ENCODE results near the gene OR13D1. TPM values are rescaled to one million over a fixed set of nuclear protein-coding genes. Genes with fewer than 3 reads are reported as not detected.

Gene OR13D1
- total and polyA plus RNA-seq, 2 donors (not counting 1 experiment from before 2014, with no cell fraction given): not detected

- TF ChIP-seq CTCF (IDR thresholded peaks at IDR 0.05): peak; percentile 91
- no peak for TF ChIP-seq EZH2 (IDR thresholded peaks at IDR 0.05; ENCODE audit: borderline replicate concordance, insufficient read depth, low read depth, low read length, poor library complexity, severe bottlenecking)
- H3K27ac ChIP-seq (ENCODE audit: low read length in 2 of 2): no peak overlapping the region
- ChIA-PET CTCF (interaction anchor here (0.6 to 1.3 kb wide), 11 partner anchors 10 to 667 kb away, joined by 3 to 6 read pairs (median 4); partner anchors contain the start of gene NIPSNAP3B), POLR2A (no interaction called here)
- H3K4me3 ChIP-seq (ENCODE audit: control extremely low read depth in 1 of 5, extremely low read depth in 1 of 5, insufficient read depth in 1 of 5, low read depth in 2 of 5, low read length in 4 of 5): no peak overlapping the region
- no peak overlapping the region for H3K9ac ChIP-seq (ENCODE audit: low read length)
- H3K79me2 ChIP-seq (ENCODE audit: control insufficient read depth, insufficient read depth, low read length): peaks cover 16% of the 10 kb centered on the region
- no peaks in the 10 kb centered on the region for H3K9me3 Mint-ChIP-seq (ENCODE audit: insufficient read depth)
- H3K27ac Mint-ChIP-seq: peak overlapping the region; percentile 43
- peaks cover 15 to 20% of the 10 kb centered on the region in 2 donors for H3K4me1 ChIP-seq (ENCODE audit: control insufficient read depth in 2 of 2, insufficient read depth in 2 of 2, low read length in 2 of 2)
- DNase-seq (peak; percentile 82), ATAC-seq (ENCODE audit: low read depth) (no peak)
- H3K4me2 ChIP-seq (replicated peaks; ENCODE audit: low read depth, low read length, poor library complexity, severe bottlenecking): no peak overlapping the region
- 0% methylated on average over 1 of the region's 7 CpGs for WGBS (ENCODE audit: insufficient coverage)
- no peaks in the 10 kb centered on the region for H3K27me3 ChIP-seq (replicated peaks in 1 of 4; ENCODE audit: control extremely low read depth in 1 of 4, control insufficient read depth in 3 of 4, insufficient read depth in 4 of 4, low read length in 3 of 4)
- peaks cover 26% of the 10 kb centered on the region for H3K4me1 Mint-ChIP-seq
- intact Hi-C loops (cut with micrococcal nuclease): loop anchor here (1.0 to 10.0 kb wide), 4 partner anchors 567 to 959 kb away; partner anchors contain the start of gene FSD1L
- no peaks in the 10 kb centered on the region for H3K9me3 ChIP-seq (ENCODE audit: control extremely low read depth in 1 of 3, control insufficient read depth in 2 of 3, insufficient read depth in 1 of 3, low read length in 2 of 3)
- no peaks in the 10 kb centered on the region for H4K20me1 ChIP-seq (ENCODE audit: control insufficient read depth, insufficient read depth, low read length, poor library complexity, severe bottlenecking)
- no peaks in the 10 kb centered on the region for H3K27me3 Mint-ChIP-seq
- no peak overlapping the region for H3K4me3 Mint-ChIP-seq
- no peak overlapping the region for H2AFZ ChIP-seq (ENCODE audit: insufficient read depth, low read depth, low read length, poor library complexity, severe bottlenecking)
- H3K36me3 ChIP-seq (replicated peaks in 1 of 2; ENCODE audit: control extremely low read depth in 1 of 2, control insufficient read depth in 1 of 2, extremely low read depth in 1 of 2, insufficient read depth in 2 of 2, low read length in 1 of 2): no peaks in the 10 kb centered on the region
Observed at GRCh38 chr9:104743376-104743985, 49.2 kb downstream of the OR13D1 start.

Other genes starting within 250 kb of the OR13D1 start
- gene OR13F1, start 190.3 kb upstream of the OR13D1 start, total RNA-seq: not detected in 2 replicates
- gene OR13F1, start 190.3 kb upstream of the OR13D1 start, polyA plus RNA-seq: not detected in 2 replicates
- gene OR13C4, start 167.3 kb upstream of the OR13D1 start, total RNA-seq: not detected in 2 replicates
- not detected in 2 replicates for gene OR13C4, start 167.3 kb upstream of the OR13D1 start, polyA plus RNA-seq
- not detected in 2 replicates for gene OR13C3, start 157.7 kb upstream of the OR13D1 start, total RNA-seq
- not detected in 2 replicates for gene OR13C3, start 157.7 kb upstream of the OR13D1 start, polyA plus RNA-seq
- not detected in 2 replicates for gene OR13C8, start 125.3 kb upstream of the OR13D1 start, total RNA-seq
- gene OR13C8, start 125.3 kb upstream of the OR13D1 start, polyA plus RNA-seq: not detected in 2 replicates
- not detected in 2 replicates for gene OR13C5, start 95.1 kb upstream of the OR13D1 start, total RNA-seq
- 0.20 TPM in 1 of 2 replicates, not detected in the other for gene OR13C5, start 95.1 kb upstream of the OR13D1 start, polyA plus RNA-seq
- gene OR13C2, start 88.9 kb upstream of the OR13D1 start, total RNA-seq: not detected in 2 replicates
- gene OR13C2, start 88.9 kb upstream of the OR13D1 start, polyA plus RNA-seq: not detected in 2 replicates
- not detected in 2 replicates for gene OR13C9, start 76.3 kb upstream of the OR13D1 start, total RNA-seq
- not detected in 2 replicates for gene OR13C9, start 76.3 kb upstream of the OR13D1 start, polyA plus RNA-seq
- gene NIPSNAP3A, start 53.2 kb downstream of the OR13D1 start, total RNA-seq: 20.8 and 23.6 TPM in 2 replicates
- 6.7 and 9.4 TPM in 2 replicates for gene NIPSNAP3A, start 53.2 kb downstream of the OR13D1 start, polyA plus RNA-seq
- gene NIPSNAP3B, start 69.6 kb downstream of the OR13D1 start, total RNA-seq: 30.1 and 30.2 TPM in 2 replicates
- gene NIPSNAP3B, start 69.6 kb downstream of the OR13D1 start, polyA plus RNA-seq: 7.4 and 7.9 TPM in 2 replicates
- 22.8 and 24.0 TPM in 2 replicates for gene ABCA1, start 233.6 kb downstream of the OR13D1 start, total RNA-seq
- gene ABCA1, start 233.6 kb downstream of the OR13D1 start, polyA plus RNA-seq: 5.2 and 7.7 TPM in 2 replicates